ENCODE measurements around the gene SLC25A38. TPM values are rescaled to one million over a fixed set of nuclear protein-coding genes. Genes with fewer than 3 reads are reported as not detected.
"Not testable (repeated sequence)": the region's sequence is repeated elsewhere in the genome, so short reads cannot be mapped to it uniquely, and the experiment has no call there.

Gene SLC25A38
- total RNA-seq, 1 experiment from 2014 or later = 22.0 TPM

DNA sequence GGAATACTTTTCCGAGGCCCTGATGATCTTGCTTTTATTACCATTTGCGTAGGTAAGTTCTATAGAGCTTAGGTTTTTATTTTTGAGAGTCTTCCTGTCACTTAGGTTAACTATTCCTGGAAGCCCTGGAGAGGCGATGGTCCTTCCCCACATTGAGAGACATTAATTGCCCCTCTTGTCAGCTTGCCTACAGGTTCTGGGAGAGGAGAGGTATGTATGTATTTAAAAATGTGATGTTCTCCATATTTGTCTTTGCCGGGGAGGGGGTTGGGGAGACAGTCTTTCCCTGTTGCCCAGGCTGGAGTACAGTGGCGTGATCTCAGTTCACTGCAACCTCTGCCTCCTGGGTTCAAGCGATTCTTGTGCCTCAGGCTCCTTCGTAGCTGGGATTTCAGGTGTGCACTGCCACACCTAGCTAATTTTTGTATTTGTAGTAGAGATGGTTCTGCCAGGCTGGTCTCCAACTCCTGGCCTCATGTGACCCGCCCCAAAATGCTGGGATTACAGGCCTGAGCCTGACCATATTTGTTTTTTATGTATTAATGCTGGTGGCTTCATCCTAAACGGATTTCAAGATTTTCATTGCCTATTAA lies 29.6 kb downstream of the SLC25A38 start:
- peaks cover 83% of the 10 kb centered on the region for H3F3A ChIP-seq (ENCODE audit: insufficient read depth, low read depth)
- no peak for DNase-seq
- CTCF ChIA-PET = no interaction called here
- no peak overlapping the region for H3K4me2 ChIP-seq
- POLR2A ChIA-PET (ENCODE audit: unreplicated experiment) = no interaction called here
- peaks cover 31% of the 10 kb centered on the region for H3K36me3 ChIP-seq (ENCODE audit: low read depth)
- no peak overlapping the region for H2AFZ ChIP-seq
- no peak overlapping the region for H3K4me3 ChIP-seq
- H3K79me2 ChIP-seq (ENCODE audit: low read depth) = peaks cover 28% of the 10 kb centered on the region
- intact Hi-C loops (cut with micrococcal nuclease; ENCODE audit: unreplicated experiment) = loop anchor here (10.0 kb wide), 1 partner anchor 902 kb away; no protein-coding TSS in a partner anchor
- no peaks in the 10 kb centered on the region for H3K27me3 ChIP-seq (ENCODE audit: insufficient read depth, low read depth)
- H4K20me1 ChIP-seq (ENCODE audit: insufficient read depth) = peaks cover 43% of the 10 kb centered on the region
- no peak overlapping the region for H3K27ac ChIP-seq
- BruUV-seq (replicated peaks) = no TSS peak
- H3K4me1 ChIP-seq (replicated peaks; ENCODE audit: insufficient read depth) = peaks cover 15% of the 10 kb centered on the region
- no peaks in the 10 kb centered on the region for H3K9me3 ChIP-seq (ENCODE audit: insufficient read depth, low read depth)
- TF ChIP-seq, protein P1, sequence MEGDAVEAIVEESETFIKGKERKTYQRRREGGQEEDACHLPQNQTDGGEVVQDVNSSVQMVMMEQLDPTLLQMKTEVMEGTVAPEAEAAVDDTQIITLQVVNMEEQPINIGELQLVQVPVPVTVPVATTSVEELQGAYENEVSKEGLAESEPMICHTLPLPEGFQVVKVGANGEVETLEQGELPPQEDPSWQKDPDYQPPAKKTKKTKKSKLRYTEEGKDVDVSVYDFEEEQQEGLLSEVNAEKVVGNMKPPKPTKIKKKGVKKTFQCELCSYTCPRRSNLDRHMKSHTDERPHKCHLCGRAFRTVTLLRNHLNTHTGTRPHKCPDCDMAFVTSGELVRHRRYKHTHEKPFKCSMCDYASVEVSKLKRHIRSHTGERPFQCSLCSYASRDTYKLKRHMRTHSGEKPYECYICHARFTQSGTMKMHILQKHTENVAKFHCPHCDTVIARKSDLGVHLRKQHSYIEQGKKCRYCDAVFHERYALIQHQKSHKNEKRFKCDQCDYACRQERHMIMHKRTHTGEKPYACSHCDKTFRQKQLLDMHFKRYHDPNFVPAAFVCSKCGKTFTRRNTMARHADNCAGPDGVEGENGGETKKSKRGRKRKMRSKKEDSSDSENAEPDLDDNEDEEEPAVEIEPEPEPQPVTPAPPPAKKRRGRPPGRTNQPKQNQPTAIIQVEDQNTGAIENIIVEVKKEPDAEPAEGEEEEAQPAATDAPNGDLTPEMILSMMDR (conservative IDR thresholded peaks at IDR 0.05) = no peak
- TF ChIP-seq EZH2 (IDR thresholded peaks at IDR 0.05; ENCODE audit: low read depth) = no peak
- H3K9me2 ChIP-seq (ENCODE audit: insufficient read depth) = no peaks in the 10 kb centered on the region

DNA sequence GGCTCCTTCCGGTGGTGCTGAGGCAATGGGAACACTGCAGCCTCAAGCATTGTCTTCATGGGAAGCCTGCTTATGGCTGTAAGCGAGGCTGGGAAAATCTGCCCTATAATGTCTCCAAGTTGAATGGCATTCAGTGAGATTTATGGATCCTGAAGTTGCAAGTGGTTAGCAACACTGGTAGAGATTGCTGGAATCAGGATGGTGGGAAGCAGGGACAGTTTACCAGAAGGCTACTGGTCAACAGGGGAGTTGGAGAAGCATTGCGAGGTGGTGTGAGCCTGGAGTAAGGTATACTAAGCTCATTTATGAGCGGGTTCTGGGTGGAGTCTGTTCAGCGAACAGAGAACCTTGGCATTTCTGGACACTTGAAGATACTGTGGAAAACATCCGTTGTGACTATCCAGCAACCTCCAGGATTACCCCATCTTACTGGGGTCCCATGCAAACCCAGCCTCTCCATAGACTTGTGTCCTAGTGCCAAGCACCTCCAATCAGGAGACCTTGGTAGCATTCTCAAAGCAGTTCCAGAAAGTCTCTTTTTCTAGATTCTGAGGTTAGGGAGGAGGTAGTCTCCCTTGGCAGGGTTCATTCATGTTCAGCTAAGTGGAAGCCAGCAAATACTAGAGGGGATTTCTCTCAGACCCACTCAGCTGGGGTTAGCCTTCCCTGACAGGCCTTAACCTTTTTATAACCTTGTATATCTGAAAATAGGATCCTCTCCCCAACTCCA lies 30.7 kb downstream of the SLC25A38 start:
- H3K9me2 ChIP-seq (ENCODE audit: insufficient read depth) = no peaks in the 10 kb centered on the region
- H3K4me2 ChIP-seq = no peak overlapping the region
- TF ChIP-seq EZH2 (IDR thresholded peaks at IDR 0.05; ENCODE audit: low read depth) = no peak
- TF ChIP-seq, protein P1 (conservative IDR thresholded peaks at IDR 0.05) = no peak
- peak overlapping the region; percentile 5; the same call in 1 of the 2 replicates for H3K27ac ChIP-seq
- no peaks in the 10 kb centered on the region for H3K9me3 ChIP-seq (ENCODE audit: insufficient read depth, low read depth)
- BruUV-seq (replicated peaks) = no TSS peak
- H3K4me3 ChIP-seq = no peak overlapping the region
- no peaks in the 10 kb centered on the region for H3K27me3 ChIP-seq (ENCODE audit: insufficient read depth, low read depth)
- peaks cover 23% of the 10 kb centered on the region for H3K36me3 ChIP-seq (ENCODE audit: low read depth)
- intact Hi-C loops (cut with micrococcal nuclease; ENCODE audit: unreplicated experiment) = loop anchor here (10.0 kb wide), 1 partner anchor 901 kb away; no protein-coding TSS in a partner anchor
- no peak overlapping the region for H2AFZ ChIP-seq
- peaks cover 17% of the 10 kb centered on the region for H3K79me2 ChIP-seq (ENCODE audit: low read depth)
- CTCF ChIA-PET = no interaction called here
- H3F3A ChIP-seq (ENCODE audit: insufficient read depth, low read depth) = peaks cover 72% of the 10 kb centered on the region
- H3K4me1 ChIP-seq (replicated peaks; ENCODE audit: insufficient read depth) = 0 out of 2 replicates have a peak, but pooled peaks cover 5% of the 10 kb centered on the region
- peaks cover 43% of the 10 kb centered on the region for H4K20me1 ChIP-seq (ENCODE audit: insufficient read depth)
- POLR2A ChIA-PET (ENCODE audit: unreplicated experiment) = interaction anchor here (0.7 kb wide), 1 partner anchor 10 kb away, joined by 4 read pairs; no protein-coding TSS in a partner anchor
- DNase-seq = no peak

DNA sequence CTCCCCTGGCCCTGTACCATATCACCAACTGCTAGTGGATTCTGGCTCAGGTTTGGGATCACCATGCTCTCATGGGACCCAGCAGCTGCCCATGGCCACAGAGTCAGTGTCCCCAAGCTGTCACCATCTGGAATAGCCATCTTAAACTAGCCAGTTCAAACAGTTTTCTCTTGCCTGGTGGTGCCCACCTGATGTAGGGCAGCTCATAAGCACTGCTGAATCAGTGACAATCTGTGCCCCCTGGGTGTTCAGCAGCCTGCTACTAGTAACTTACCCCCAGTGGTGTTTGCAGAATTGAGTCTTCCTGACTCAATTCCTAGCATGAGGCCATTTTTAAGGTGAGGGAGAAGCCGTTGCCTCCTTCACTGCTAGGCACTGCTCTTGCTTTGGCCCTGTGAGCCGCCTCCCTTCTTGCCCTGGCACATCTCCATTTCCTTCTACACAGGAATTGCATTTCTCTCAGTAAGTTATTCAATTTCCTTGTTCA lies 31.3 kb downstream of the SLC25A38 start:
- Histone ChIP-seq H3K27ac (peak overlapping the region; percentile 5; the same call in 1 of the 2 replicates), H3K79me2 (ENCODE audit: low read depth) (peaks cover 11% of the 10 kb centered on the region), H3F3A (ENCODE audit: insufficient read depth, low read depth) (peaks cover 68% of the 10 kb centered on the region), H3K27me3 (ENCODE audit: insufficient read depth, low read depth) (no peaks in the 10 kb centered on the region), H3K4me3 (no peak overlapping the region), H3K9me2 (ENCODE audit: insufficient read depth) (no peaks in the 10 kb centered on the region), H3K4me2 (no peak overlapping the region), H3K36me3 (ENCODE audit: low read depth) (peaks cover 19% of the 10 kb centered on the region), H2AFZ (no peak overlapping the region), H4K20me1 (ENCODE audit: insufficient read depth) (peaks cover 39% of the 10 kb centered on the region), H3K4me1 (replicated peaks; ENCODE audit: insufficient read depth) (peaks cover 5% of the 10 kb centered on the region; the same call in 1 of the 2 replicates), H3K9me3 (ENCODE audit: insufficient read depth, low read depth) (no peaks in the 10 kb centered on the region)
- intact Hi-C loops (cut with micrococcal nuclease; ENCODE audit: unreplicated experiment) = loop anchor here (10.0 kb wide), 1 partner anchor 900 kb away; no protein-coding TSS in a partner anchor
- CTCF ChIA-PET = interaction anchor here (0.7 kb wide), 1 partner anchor 777 kb away, joined by 4 read pairs; no protein-coding TSS in a partner anchor
- POLR2A ChIA-PET (ENCODE audit: unreplicated experiment) = interaction anchor here (0.7 kb wide), 1 partner anchor 10 kb away, joined by 4 read pairs; no protein-coding TSS in a partner anchor
- BruUV-seq (replicated peaks) = no TSS peak
- no peak for DNase-seq
- TF ChIP-seq, protein P1 (conservative IDR thresholded peaks at IDR 0.05) = no peak
- TF ChIP-seq EZH2 (IDR thresholded peaks at IDR 0.05; ENCODE audit: low read depth) = no peak

DNA sequence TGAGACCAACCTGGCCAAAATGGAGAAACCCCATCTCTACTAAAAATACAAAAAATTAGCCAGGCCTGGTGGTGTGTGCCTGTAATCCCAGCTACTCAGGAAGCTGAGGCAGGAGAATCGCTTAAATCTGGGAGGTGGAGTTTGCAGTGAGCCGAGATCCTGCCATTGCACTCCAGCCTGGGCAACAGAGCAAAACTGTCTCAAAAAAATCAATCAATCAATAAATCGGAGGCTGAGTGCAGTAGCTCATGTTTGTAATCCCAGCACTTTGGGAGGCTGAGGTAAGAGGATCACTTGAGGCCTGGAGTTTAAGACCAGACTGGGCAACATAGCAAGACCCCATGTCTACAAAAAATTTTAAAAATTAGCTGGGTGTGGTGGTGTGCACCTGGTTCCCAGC lies 32.1 kb downstream of the SLC25A38 start:
- peaks cover 31% of the 10 kb centered on the region for H4K20me1 ChIP-seq (ENCODE audit: insufficient read depth)
- H3K9me2 ChIP-seq (ENCODE audit: insufficient read depth); H3K27me3 ChIP-seq (ENCODE audit: insufficient read depth, low read depth); H2AFZ ChIP-seq; H3K4me3 ChIP-seq; H3K27ac ChIP-seq; POLR2A ChIA-PET (ENCODE audit: unreplicated experiment); H3K9me3 ChIP-seq (ENCODE audit: insufficient read depth, low read depth); H3K79me2 ChIP-seq (ENCODE audit: low read depth); BruUV-seq (replicated peaks); H3K4me2 ChIP-seq; DNase-seq: not testable (repeated sequence)
- peaks cover 60% of the 10 kb centered on the region for H3F3A ChIP-seq (ENCODE audit: insufficient read depth, low read depth)
- H3K36me3 ChIP-seq (ENCODE audit: low read depth) = peaks cover 11% of the 10 kb centered on the region
- H3K4me1 ChIP-seq (replicated peaks; ENCODE audit: insufficient read depth) = peaks cover 10% of the 10 kb centered on the region; the same call in 1 of the 2 replicates
- CTCF ChIA-PET = interaction anchor here (0.7 kb wide), 1 partner anchor 776 kb away, joined by 4 read pairs; no protein-coding TSS in a partner anchor
- intact Hi-C loops (cut with micrococcal nuclease; ENCODE audit: unreplicated experiment) = loop anchor here (10.0 kb wide), 1 partner anchor 899 kb away; no protein-coding TSS in a partner anchor
